SK-N-SH treated with all-trans-retinoic acid at 6 μM for 48 hours (cell line): ENCODE measurements around the gene SHISA2.

Experiments
- ATAC-seq: fragments of 200-7000 bp; cut with Tn5 transposase; 3 replicates; pipeline ENCODE4 v1.9.1; 2020; ENCODE audit warnings: mild to moderate bottlenecking, moderate library complexity
- CREB5 ChIP-seq: fragments of 250-450 bp; sonication (Bioruptor Pico); IDR thresholded peaks from 2 replicates; pipeline ENCODE4 v1.5.1; 2020; ENCODE audit warnings: low read depth, mild to moderate bottlenecking, moderate library complexity
- CSDC2 ChIP-seq: fragments of 250-450 bp; sonication (Bioruptor Pico); IDR thresholded peaks from 2 replicates; pipeline ENCODE4 v1.5.0; 2020; ENCODE audit warnings: mild to moderate bottlenecking, moderate library complexity
- CSRNP3 ChIP-seq: fragments of 250-450 bp; sonication (Bioruptor Pico); IDR thresholded peaks from 2 replicates; pipeline ENCODE4 v1.5.1; 2021; ENCODE audit warnings: mild to moderate bottlenecking, moderate library complexity
- ESRRG ChIP-seq: fragments of 250-450 bp; sonication (Bioruptor Pico); IDR thresholded peaks from 2 replicates; pipeline ENCODE4 v1.6.1; 2021; ENCODE audit warnings: mild to moderate bottlenecking
- ISL1 ChIP-seq: fragments of 250-450 bp; sonication (Bioruptor Pico); IDR thresholded peaks from 2 replicates; pipeline ENCODE4 v2.1.2; 2022; ENCODE audit warnings: mild to moderate bottlenecking, moderate library complexity
- OSR1 ChIP-seq: fragments of 250-450 bp; sonication (Bioruptor Pico); IDR thresholded peaks from 2 replicates; pipeline ENCODE4 v1.8.0; 2022; ENCODE audit warnings: moderate library complexity, mild to moderate bottlenecking, inconsistent platforms
- PATZ1 ChIP-seq: fragments of 250-450 bp; sonication (Bioruptor Pico); IDR thresholded peaks from 2 replicates; pipeline ENCODE4 v1.8.0; 2020; ENCODE audit warnings: mild to moderate bottlenecking, moderate library complexity, borderline replicate concordance
- POU6F1 ChIP-seq: fragments of 250-450 bp; sonication (Bioruptor Pico); IDR thresholded peaks from 2 replicates; pipeline ENCODE4 v1.8.0; 2021; ENCODE audit warnings: low read depth, mild to moderate bottlenecking, moderate library complexity, borderline replicate concordance
- PPARA ChIP-seq: fragments of 250-450 bp; sonication (Bioruptor Pico); IDR thresholded peaks from 2 replicates; pipeline ENCODE4 v1.5.0; 2020; ENCODE audit warnings: mild to moderate bottlenecking, borderline replicate concordance
- RARB ChIP-seq: fragments of 250-450 bp; sonication (Bioruptor Pico); IDR thresholded peaks from 2 replicates; pipeline ENCODE4 v1.8.0; 2021; ENCODE audit warnings: mild to moderate bottlenecking, moderate library complexity
- TCF4 ChIP-seq: fragments of 250-450 bp; sonication (Bioruptor Pico); IDR thresholded peaks from 2 replicates; pipeline ENCODE4 v1.8.0; 2021; ENCODE audit warnings: mild to moderate bottlenecking, moderate library complexity, borderline replicate concordance
- TSHZ2 ChIP-seq: fragments of 250-450 bp; sonication (Bioruptor Pico); IDR thresholded peaks from 2 replicates; pipeline ENCODE4 v1.5.0; 2020; ENCODE audit warnings: mild to moderate bottlenecking, moderate library complexity
- ZFP3 ChIP-seq: fragments of 250-450 bp; sonication (Bioruptor Pico); IDR thresholded peaks from 2 replicates; pipeline ENCODE4 v1.5.0; 2020; ENCODE audit warnings: mild to moderate bottlenecking, moderate library complexity
- ZFP30 ChIP-seq: fragments of 450-650 bp; formaldehyde crosslinking; IDR thresholded peaks from 2 replicates; pipeline ENCODE4 v1.5.0; 2022; ENCODE audit warnings: mild to moderate bottlenecking, moderate library complexity
- ZNF565 ChIP-seq: fragments of 450-650 bp; formaldehyde crosslinking; conservative IDR thresholded peaks from 2 replicates; pipeline ENCODE4 v1.5.0; 2020; ENCODE audit warnings: low read depth, mild to moderate bottlenecking, moderate library complexity
- ZNF70 ChIP-seq: fragments of 450-650 bp; formaldehyde crosslinking; IDR thresholded peaks from 2 replicates; pipeline ENCODE4 v1.5.0; 2020; ENCODE audit warnings: mild to moderate bottlenecking, moderate library complexity
- ZNF8 ChIP-seq: fragments of 450-650 bp; formaldehyde crosslinking; IDR thresholded peaks from 2 replicates; pipeline ENCODE4 v1.5.0; 2020; ENCODE audit warnings: mild to moderate bottlenecking, moderate library complexity

The SHISA2 gene

GRCh38 chr13:26019251-26019650, 32.6 kb downstream of the SHISA2 start:
- ATAC-seq, result no peak
- no peak for TF ChIP-seq CSRNP3 (CRISPR knock-in tag)
- no peak for TF ChIP-seq POU6F1 (CRISPR knock-in tag)
- TF ChIP-seq CSDC2 (CRISPR knock-in tag), result no peak
- no peak for TF ChIP-seq ISL1
- TF ChIP-seq ZNF70 (CRISPR knock-in tag), result no peak
- TF ChIP-seq RARB (CRISPR knock-in tag), result no peak
- no peak for TF ChIP-seq TSHZ2 (CRISPR knock-in tag)
- TF ChIP-seq OSR1, result no peak
- TF ChIP-seq ZFP3, result no peak
- no peak for TF ChIP-seq ESRRG (CRISPR knock-in tag)
- no peak for TF ChIP-seq CREB5
- no peak for TF ChIP-seq ZNF565
- TF ChIP-seq PATZ1, result no peak
- TF ChIP-seq ZFP30 (CRISPR knock-in tag), result no peak
- TF ChIP-seq PPARA, result no peak
- TF ChIP-seq TCF4 (CRISPR knock-in tag), result no peak

GRCh38 chr13:26017932-26018665, 33.7 kb downstream of the SHISA2 start:
- TF ChIP-seq CREB5, result no peak
- TF ChIP-seq TSHZ2 (CRISPR knock-in tag), result no peak
- TF ChIP-seq ZNF8, result no peak
- TF ChIP-seq ISL1, result no peak
- TF ChIP-seq, all 23 proteins: peak for 0
- no peak for ATAC-seq
